GM19467 (cell line): ENCODE data around the gene NOTO.

Source experiments
- ATAC-seq: cut with Tn5 transposase; IDR thresholded peaks from one replicate; pipeline ENCODE4 v1.9.1; 2021; ENCODE audit warnings: mild to moderate bottlenecking, moderate library complexity; ENCODE audit not compliant: unreplicated experiment

Gene NOTO

DNA sequence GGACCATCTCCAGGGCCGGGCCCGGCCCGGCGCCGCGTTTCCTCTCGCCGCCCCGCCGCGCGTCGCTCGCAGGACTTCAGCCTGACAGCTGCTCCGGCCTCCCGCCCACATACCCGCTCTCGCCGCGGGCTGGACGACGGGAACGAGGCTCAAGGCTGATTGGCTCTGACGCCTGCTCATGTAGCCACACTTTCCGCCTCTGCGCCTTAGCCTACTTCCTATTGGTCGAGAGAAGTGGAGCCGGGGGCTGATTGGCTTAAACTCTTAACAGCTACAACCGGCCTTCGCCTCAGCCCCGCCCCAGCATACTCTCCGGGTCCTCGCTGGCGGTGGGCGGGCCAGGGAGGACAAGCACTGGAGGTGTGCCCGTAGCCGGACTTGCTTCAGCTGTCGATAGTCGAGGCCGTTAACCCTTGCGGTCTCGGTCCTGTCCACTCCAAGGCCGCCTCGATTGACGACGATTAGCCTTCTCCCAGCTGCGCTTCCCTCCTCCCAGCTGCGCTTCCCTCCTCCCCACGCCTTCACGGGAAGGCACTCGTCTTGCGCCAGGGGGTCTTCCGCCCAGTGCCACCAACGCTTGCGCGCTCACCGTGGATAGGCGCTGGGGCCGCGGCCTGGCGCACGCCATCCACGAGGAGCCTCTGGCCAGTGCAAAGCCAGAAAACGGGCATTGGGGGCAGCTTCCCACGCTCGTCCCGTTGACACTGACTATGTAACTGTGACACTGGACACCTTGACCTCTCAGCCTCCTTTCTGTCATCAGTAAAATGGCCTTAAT, 31.0 kb downstream of the NOTO start, which contains the start of gene PRADC1:
Gene PRADC1, minus strand, starts transcription at position 86 of the 778 bp plus-strand sequence. Its CDS starts 79 bp downstream, at position 7.
- peak; percentile 88 for ATAC-seq

DNA sequence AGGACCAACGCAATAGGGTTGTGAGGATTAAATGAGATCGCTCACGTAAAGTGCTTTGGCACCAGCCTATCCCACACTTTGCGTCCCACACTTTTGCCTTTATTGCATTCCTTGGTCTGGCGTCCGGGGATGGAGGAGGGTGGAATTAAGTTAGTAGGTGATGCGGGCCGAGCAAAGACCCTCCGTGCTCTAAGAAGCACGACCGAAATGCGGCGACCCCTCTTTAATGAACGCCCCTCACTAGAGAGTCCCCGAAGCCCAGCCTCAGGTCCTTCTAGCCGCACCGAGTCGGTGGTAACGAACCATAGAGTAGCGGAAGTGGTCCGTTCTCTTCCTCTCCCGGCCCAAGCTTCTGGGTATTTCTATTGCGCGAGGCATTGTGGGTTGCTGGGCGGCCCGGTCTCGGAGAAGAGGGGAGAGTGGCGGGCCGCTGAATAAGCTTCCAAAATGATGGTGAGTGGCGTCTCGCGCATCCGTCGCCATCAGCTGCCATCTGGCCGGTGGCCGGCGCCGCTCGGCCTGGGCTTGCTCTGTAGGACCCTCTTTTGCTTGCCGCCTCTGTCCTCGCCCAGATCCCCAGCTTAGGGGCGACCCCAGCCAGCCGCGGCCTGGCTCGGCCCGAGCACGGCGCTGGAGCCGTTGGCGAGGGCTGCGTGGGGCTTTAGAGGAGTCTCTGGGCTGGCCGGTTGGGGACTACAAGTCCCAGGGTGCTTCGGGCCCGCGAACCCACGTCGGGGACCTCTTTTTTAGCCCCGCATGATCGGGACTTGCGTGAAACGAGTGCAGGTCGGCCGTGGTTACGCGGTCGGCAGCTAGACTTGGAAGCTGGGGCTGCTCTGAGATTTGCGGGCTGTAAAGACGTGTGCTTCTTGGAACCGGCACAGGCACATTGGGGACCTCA, 31.8 kb downstream of the NOTO start, which contains the start of gene CCT7:
Gene CCT7, plus strand, starts transcription at position 377 of the 901 bp plus-strand sequence. Its CDS starts 71 bp downstream, at position 448.
- ATAC-seq, result peak; percentile 52

DNA sequence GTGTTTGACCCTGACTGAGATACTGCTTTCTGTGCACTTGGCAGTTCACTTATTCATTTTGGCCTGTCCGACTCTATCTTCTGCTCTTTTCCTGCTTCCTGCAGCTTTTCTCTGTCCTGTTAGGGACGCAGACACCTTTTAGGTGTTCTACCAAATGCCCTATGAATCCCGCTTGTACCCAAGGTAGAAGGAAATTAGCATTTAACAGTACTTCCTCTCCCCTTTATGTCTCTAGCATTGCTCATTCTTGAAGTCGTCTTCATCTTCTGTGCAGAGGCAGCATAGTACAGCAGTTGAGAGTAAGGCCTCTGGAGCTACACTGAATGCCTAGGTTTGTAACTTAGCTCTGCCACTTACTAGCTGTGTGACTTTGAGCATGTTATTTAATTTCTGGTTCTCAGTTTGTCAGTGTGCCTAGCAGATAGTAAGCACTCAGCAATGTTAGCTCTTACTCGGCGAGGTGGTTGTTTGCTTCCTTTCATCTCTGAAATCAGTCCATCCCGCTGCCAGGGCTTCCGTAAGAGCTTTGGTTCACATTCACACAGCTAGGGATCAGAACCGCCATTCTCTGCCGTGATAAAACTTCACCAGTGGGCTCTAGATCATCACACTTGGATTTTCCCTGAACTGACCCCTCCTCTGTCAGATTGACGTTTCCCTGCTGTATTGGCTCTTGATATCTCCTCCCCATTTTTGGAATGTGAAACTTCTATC, 33.1 kb downstream of the NOTO start:
- ATAC-seq, result no peak

DNA sequence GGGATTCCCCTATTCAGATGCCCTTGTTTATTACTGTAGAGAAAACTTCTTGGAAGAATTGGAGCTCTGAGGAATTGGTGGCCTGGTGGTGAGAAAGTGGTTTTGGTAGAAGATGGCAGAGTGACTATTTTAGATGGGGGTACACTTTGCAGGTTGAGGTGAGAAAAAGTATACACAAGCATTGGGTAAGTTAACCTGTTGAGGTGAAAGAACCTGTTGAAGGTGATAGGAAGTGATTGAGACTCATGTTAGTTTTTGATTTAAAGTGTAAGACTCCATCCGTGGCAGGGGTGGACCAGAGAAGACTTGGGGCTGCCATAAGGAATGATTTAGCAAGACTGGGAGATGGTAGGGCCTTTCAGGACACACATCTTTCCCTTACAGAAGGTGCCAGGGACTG, 34.8 kb downstream of the NOTO start:
- ATAC-seq, result no peak

DNA sequence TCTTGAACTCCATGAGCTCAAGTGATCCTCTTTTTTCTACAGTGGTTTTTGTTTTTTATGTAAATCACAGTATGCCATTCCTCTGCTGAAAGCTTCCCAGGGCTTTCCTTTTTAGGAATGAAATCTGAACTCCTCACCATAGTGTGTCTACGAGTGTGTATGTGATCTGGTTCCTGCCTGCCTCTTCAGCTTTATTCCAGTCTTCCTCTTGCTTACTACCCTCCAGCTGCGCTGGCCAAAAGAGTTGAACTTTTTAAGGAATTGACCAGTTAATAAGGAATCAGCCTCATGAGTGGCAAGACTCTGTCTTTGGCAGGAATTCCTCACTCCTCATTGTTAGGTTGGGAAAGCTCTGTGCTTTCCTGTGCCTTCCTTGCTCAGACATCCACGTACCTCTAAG, 35.8 kb downstream of the NOTO start:
- ATAC-seq, result no peak

DNA sequence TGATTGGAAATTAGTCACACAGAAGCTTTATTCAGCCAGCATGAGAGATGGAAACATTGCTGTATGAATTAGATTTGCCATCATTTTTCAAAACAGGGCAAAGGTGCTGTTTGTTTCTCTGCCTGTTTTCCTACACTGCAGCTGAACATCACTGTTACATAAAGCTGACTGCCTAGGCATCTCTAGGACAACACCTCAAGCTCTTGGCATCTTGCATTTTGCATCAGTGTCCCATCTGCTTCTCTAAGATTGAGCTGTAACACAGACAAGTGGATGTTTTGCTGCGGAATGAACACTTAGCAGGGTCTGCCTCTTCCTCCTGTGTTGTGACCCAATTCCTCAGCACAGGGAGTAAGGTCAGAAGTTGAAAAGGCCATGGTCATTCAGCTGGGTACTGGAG, 36.6 kb downstream of the NOTO start:
- no peak for ATAC-seq

DNA sequence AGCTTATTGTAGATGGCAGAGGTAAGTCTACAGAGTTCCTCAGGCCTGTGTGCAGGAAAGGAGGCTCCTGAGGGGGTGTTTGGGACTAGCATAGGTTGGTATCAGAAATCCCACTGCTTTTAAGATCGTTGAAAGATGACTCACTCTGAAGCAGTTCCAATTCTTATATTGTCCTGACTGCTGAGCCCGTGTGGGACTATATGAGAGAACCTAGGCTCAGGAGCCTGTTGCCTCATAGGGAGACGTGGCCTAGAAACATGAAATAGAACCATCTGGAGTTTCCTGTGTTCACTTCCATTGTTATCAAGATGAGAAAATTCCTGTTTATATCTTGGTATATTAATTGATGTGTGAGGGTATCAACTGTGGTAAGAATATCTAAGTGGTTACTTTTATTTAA, 37.4 kb downstream of the NOTO start:
- ATAC-seq, result no peak

DNA sequence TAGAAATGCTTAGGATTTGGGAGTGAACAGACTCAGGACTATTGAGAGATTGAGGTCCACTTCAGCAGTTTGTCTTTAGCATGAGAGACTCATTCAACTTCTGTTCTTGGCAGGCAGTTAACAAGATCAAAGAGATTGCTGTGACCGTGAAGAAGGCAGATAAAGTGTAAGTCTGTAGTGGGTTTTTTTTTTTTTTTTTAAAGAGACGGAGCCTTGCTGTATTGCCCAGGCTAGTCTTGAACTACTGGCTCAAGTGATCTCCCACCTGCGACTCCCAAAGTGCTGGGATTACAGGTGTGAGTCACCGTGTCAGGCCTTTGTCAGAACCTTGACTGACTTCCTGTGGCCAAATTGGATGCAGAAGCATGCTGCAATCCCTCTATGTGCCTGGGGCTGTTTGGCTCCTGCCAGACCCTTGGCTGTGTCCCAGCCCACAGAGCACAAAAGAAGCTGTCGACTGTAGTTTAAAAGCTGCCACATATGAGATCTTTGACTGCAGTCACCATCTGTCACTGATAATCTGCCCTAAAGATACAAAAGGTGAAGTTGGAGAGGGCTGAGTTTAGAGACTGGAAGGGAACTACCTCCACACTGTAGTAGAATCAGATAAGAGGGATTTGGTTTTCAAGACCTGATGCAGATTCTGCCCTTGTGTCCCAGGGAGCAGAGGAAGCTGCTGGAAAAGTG, 41.7 kb downstream of the NOTO start:
- ATAC-seq, result no peak

DNA sequence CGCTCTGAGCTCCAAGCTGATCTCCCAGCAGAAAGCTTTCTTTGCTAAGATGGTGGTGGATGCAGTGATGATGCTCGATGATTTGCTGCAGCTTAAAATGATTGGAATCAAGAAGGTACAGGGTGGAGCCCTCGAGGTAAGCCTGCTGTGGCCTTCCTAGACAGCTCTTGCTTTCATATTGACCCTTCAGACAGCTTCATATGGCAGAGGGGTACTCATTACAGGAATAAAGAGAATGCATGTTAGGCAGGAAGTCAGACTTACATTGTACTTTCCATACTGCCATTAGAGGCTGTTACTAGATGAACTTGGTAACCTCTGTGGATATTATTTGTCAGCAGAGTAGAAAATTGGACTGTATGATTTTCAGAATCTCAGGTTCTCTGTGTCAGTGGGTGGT, 42.2 kb downstream of the NOTO start:
- no peak for ATAC-seq

DNA sequence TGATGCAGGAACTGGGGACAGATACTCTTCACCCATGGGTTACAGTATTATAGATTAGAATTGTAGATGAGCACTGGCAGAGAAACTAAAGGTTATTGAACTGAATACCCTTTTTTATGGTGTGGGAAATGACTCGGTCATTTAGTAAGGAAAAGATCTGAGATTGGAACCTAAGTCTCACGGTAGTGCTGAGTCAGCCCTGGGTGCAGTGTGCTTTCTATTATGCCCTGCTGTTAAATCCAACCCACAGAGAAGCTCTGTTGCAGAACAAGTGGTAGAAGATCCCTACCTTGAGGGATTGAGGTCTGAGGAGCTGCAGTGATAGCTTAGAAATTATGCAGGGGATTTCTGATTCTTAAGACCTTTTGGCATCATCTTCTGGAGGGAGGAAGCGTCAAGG, 44.5 kb downstream of the NOTO start:
- no peak for ATAC-seq

DNA sequence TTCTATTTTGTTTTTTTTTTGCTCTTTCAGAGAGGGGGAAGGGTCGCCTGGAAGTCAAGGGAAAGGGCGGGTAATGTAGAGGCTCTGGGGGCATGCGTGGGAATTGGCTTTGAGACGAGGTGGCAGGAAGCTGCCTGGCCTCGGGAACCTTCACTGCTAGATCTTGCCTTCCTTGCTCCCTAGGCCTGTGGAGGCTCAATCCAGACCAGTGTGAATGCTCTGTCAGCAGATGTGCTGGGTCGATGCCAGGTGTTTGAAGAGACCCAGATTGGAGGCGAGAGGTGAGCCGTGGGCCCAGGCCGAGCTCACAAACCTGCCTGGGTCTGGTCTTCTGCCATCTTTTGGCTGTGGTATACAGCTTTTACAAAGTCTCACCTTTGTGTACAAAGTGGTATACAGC, 47.3 kb downstream of the NOTO start:
- no peak for ATAC-seq

DNA sequence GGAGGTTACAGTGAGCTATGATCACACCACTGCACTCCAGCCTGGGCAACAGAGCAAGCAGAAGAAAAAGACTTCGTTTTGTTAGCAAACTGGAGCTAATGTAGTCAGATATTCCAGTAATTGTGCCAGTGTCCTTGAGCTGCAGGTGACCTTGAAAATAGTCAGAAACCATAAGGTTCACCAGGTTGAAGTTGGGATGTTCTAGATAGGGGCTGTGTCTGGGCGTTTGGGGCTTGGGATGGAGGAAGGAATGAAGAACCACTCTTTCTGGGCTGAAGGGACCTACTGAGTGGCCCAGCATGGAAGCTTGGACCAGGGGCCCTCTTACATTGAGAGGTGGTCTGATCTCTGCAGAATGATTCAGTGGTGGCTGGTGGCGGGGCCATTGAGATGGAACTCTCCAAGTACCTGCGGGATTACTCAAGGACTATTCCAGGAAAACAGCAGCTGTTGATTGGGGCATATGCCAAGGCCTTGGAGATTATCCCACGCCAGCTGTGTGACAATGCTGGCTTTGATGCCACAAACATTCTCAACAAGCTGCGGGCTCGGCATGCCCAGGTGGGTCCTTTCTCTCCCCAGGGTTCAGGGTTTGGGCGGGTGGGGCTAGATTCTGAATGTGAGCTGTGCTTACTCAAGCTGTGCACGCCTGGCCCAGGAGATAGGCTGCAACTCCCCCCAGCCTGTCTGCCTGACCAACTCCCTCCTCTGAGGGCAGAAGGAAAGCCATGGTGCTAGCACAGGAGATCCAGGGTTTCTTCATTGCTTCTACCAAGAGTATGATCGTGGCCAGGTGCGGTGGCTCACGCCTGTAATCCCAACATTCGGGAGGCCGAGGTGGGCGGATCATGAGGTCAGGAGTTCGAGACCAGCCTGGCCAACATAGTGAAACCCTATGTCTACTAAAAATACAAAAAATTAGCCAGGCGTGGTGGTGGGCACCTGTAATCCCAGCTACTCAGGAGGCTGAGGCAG, 48.8 kb downstream of the NOTO start:
- ATAC-seq, result no peak

DNA sequence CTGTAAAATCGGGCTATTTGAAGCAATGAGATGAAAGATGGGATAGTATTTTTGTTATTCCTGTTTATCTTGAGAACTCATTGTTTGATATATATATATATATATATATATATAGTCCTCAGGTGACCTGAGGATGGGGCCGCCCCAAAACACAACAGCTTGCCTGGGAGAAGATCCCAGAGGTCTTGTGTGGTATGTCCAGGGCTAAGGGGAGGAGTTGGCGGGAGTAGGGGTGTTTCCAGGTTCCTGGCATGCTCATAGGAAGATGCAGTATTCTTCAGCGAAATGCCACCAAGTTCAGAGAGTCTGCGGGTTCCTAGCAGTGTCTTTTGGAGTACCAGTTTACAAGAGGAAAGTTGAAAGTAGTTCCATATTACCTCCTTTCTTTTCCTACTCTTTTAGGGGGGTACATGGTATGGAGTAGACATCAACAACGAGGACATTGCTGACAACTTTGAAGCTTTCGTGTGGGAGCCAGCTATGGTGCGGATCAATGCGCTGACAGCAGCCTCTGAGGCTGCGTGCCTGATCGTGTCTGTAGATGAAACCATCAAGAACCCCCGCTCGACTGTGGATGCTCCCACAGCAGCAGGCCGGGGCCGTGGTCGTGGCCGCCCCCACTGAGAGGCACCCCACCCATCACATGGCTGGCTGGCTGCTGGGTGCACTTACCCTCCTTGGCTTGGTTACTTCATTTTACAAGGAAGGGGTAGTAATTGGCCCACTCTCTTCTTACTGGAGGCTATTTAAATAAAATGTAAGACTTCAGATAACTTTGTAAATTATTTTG, 50.1 kb downstream of the NOTO start:
- ATAC-seq, result no peak

DNA sequence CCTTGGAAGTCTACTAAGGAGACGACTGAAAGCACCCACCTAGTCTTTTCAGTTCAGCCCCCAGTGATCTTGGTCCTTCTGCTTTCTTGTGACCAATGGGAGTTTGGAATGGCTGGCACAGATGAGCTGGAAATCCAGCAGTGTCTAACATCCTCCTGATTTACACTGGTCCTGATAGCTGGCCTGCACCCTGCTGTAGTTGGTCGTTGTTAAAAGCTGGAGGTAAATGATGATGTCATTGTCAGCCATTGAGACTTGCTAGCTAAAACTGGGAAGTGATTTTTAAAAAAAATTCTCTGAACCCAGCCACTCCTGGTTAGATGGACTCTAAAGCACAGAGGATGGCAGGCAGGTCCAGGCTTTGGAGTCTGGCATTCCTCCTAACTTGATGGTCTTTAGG, 51.0 kb downstream of the NOTO start:
- no peak for ATAC-seq

DNA sequence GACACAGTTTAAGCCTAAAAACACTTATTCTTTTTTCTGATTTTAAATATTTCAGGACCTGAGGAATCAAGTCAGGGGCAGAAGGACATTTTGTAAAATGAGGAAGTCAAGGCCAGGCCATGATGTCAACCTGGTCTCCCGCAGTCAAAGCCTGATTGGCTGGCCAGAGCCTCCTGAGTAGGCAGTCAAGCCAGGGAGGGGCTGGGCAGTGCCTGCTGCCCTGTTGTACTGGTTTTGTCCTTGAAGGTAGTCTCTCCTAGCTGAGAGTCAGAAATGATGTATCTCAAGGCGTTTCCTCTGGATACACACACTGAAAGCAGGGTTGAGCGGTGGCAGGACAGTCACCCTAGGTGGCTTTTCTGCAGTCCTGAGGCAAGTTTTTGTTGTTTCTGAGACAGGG, 51.5 kb downstream of the NOTO start:
- ATAC-seq, result no peak

DNA sequence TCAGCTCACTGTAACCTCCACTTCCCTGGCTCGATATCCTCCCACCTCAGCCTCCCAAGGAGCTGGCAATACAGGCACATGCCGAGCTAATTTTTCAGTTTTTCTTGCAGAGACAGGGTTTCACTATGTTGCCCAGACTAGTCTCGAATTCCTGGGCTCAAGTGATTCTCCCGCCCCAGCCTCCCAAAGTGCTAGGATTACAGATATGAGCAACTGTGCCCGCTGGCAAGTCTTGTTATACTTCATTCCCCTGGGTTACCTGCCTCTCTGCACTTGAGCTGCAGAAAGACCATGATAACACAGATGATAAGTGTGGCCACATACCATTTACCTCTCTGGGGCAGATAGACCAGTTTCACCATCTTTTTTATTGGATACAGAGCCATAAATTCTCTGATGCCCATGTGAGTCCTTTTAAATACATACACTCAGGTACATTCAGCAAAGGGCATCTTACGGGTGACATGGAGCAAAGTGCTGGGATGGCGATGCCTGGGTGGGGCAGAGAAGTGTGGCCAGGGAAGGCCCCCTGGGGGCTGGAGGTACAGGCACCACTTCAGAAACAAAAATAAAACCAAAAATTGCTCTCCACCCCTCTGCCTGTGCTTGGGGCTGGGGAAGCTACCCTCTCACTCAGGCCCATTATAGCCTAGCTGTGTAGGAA, 52.1 kb downstream of the NOTO start:
- no peak for ATAC-seq

DNA sequence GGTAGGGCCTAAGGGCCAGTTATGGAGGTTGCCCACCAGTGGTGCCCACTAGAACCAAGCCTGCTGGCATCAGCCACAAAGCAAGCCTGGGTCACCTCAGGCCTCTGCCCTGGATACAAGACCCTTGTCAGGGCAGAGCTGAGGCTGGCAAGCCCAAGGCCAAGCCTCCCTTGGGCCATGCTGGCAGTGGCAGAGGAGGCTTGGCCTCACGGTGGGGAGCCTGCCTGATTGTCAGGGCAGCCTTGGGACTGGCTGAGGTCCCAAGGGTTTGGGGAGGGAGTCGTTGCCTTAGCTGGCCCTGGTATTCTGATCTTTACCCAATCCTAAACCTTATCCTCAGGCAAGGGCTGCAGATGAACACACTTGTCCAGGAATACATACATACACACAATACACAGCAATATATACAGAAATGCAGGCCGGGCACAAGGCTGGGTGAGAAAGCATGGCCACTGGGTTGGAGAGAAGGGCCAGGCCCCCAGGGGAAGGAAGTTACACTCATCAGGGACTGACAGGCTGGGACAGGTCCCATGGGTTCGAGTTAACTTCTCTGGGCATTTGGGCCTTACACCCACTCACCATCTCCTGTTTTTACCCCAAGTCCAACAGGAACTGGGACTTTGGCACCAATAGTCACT, 52.8 kb downstream of the NOTO start:
- no peak for ATAC-seq
